ENCODE data around the gene DESI1. TPM values are rescaled to one million over a fixed set of nuclear protein-coding genes. Genes with fewer than 3 reads are reported as not detected.

DESI1 gene
- total RNA-seq, 2 donors from 2014 or later = 62.3 to 65.8 TPM

- no peak for TF ChIP-seq CTCF (IDR thresholded peaks at IDR 0.05)
- H3K27me3 ChIP-seq = no peaks in the 10 kb centered on the region
- peak; percentile 80 for DNase-seq (ENCODE audit: low spot score)
- peaks cover 0 to 46% of the 10 kb centered on the region in 2 donors for H3K4me1 ChIP-seq
- H3K9me3 ChIP-seq = no peaks in the 10 kb centered on the region
- H3K4me3 ChIP-seq = peak overlapping the region in 1 of 2 donors; percentile 11
- H3K27ac ChIP-seq = peak overlapping the region; percentile 80 to 81
- H3K36me3 ChIP-seq = no peaks in the 10 kb centered on the region
These were observed 63.2 kb downstream of the DESI1 start for GRCh38 chr22:41557401-41558240.

DNA sequence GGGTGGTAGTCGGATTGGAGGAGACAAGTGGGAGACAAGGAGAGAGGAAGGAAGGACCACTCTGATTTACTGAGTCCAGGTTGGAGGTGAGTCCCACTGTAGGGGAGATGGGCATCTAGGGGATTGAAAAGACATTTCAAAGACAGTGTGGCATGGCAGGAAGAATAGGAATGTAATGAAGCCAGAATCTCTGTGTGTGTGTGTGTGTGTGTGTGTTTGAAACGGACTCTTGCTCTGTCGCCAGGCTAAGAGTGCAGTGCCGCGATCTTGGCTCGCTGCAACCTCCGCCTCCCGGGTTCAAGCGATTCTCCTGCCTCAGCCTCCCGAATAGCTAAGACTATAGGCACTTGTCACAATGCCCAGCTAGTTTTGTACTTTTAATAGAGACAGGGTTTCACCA lies 64.3 kb downstream of the DESI1 start:
- Histone ChIP-seq H3K4me1 (peaks cover 0 to 42% of the 10 kb centered on the region in 2 donors), H3K36me3 (no peaks in the 10 kb centered on the region), H3K27ac (peak overlapping the region; percentile 80 to 81), H3K4me3 (no peak overlapping the region), H3K9me3 (no peaks in the 10 kb centered on the region), H3K27me3 (no peaks in the 10 kb centered on the region)
- TF ChIP-seq CTCF (IDR thresholded peaks at IDR 0.05) = no peak
- DNase-seq (ENCODE audit: low spot score) = no peak

GRCh38 chr22:41555325-41555982 lies 65.4 kb downstream of the DESI1 start:
- no peak for DNase-seq (ENCODE audit: low spot score)
- H3K36me3 ChIP-seq = no peaks in the 10 kb centered on the region
- no peak overlapping the region for H3K4me3 ChIP-seq
- H3K27me3 ChIP-seq = no peaks in the 10 kb centered on the region
- H3K27ac ChIP-seq = peak overlapping the region in 1 of 2 donors; percentile 31
- peaks cover 0 to 41% of the 10 kb centered on the region in 2 donors for H3K4me1 ChIP-seq
- TF ChIP-seq CTCF (IDR thresholded peaks at IDR 0.05) = no peak
- no peaks in the 10 kb centered on the region for H3K9me3 ChIP-seq

DNA sequence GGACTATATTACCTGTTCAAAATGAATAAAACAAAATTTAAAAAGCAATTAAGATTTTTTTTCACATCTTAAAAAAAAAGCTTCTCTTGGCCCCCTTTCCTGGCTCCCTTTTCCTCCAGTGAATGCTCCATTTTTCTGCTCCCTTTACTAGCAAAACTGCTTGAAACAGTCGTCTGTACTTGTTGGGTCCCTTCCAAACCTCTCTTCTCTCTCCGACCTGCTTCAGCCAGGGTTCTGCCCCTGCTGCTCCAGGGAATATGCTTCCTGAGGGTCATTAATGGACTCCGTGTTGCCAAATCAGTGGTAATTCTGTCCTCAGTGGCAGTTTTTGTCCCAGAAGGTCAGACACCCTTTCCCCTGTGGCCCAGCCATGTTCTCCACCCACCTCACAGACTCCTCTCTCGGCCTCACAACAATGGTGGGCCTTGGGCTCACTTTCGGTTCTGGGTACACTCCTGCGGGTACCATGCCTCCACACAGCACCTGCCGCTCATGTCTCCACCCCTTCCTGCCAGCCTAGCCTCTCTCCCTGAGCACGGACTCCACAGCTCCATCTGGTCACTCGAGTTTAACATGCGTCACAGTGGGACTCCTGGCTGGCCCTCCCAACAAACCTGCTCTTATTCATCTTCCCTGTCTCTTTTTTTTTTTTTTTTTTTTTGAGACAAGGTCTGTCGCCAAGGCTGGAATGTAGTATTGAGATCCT lies 68.8 kb downstream of the DESI1 start:
- Histone ChIP-seq H3K9me3 (no peaks in the 10 kb centered on the region), H3K36me3 (no peaks in the 10 kb centered on the region), H3K27me3 (no peaks in the 10 kb centered on the region), H3K4me3 (no peak overlapping the region), H3K27ac (no peak overlapping the region), H3K4me1 (peaks cover 0 to 17% of the 10 kb centered on the region in 2 donors)
- no peak for DNase-seq (ENCODE audit: low spot score)
- no peak for TF ChIP-seq CTCF (IDR thresholded peaks at IDR 0.05)

- TF ChIP-seq CTCF (IDR thresholded peaks at IDR 0.05) = no peak
- Histone ChIP-seq H3K36me3 (no peaks in the 10 kb centered on the region), H3K27me3 (no peaks in the 10 kb centered on the region), H3K4me1 (peaks cover 0 to 10% of the 10 kb centered on the region in 2 donors), H3K9me3 (no peaks in the 10 kb centered on the region), H3K27ac (no peak overlapping the region), H3K4me3 (no peak overlapping the region)
- no peak for DNase-seq (ENCODE audit: low spot score)
These were observed 69.8 kb downstream of the DESI1 start for GRCh38 chr22:41550952-41551491.

Data from right atrium auricular region (tissue), 2 donors.